ENCODE results near the gene IL1RAPL1.

Gene IL1RAPL1

GRCh38 chrX:29640106-29640505 lies 1052.9 kb downstream of the IL1RAPL1 start:
- Histone ChIP-seq H3K27me3 (ENCODE audit: insufficient read depth, insufficient read length) (no peaks in the 10 kb centered on the region), H3K4me3 (ENCODE audit: insufficient read length, low read depth) (no peak overlapping the region), H3K36me3 (ENCODE audit: insufficient read depth, insufficient read length, low read length) (no peaks in the 10 kb centered on the region), H3K9me3 (ENCODE audit: insufficient read depth, low read length) (no peaks in the 10 kb centered on the region), H3K4me1 (ENCODE audit: insufficient read depth, insufficient read length) (no peaks in the 10 kb centered on the region), H3K9ac (ENCODE audit: insufficient read length, low read depth) (no peak overlapping the region)
- TF ChIP-seq YY1 (IDR thresholded peaks at IDR 0.05; ENCODE audit: insufficient read depth, insufficient read length) (no peak), ZNF274 (IDR thresholded peaks at IDR 0.05; ENCODE audit: low read depth, low read length) (no peak), SUZ12 (IDR thresholded peaks at IDR 0.05; ENCODE audit: extremely low read depth, insufficient read depth, insufficient read length) (no peak)
- no peak for DNase-seq (ENCODE audit: low read depth, low spot score)

- Histone ChIP-seq H3K4me1 (ENCODE audit: insufficient read depth, insufficient read length) (no peaks in the 10 kb centered on the region), H3K27me3 (ENCODE audit: insufficient read depth, insufficient read length) (no peaks in the 10 kb centered on the region), H3K4me3 (ENCODE audit: insufficient read length, low read depth) (no peak overlapping the region), H3K9ac (ENCODE audit: insufficient read length, low read depth) (no peak overlapping the region), H3K36me3 (ENCODE audit: insufficient read depth, insufficient read length, low read length) (no peaks in the 10 kb centered on the region), H3K9me3 (ENCODE audit: insufficient read depth, low read length) (peaks cover 2% of the 10 kb centered on the region; the same call in 1 of the 2 replicates)
- no peak for DNase-seq (ENCODE audit: low read depth, low spot score)
- TF ChIP-seq SUZ12 (IDR thresholded peaks at IDR 0.05; ENCODE audit: extremely low read depth, insufficient read depth, insufficient read length) (no peak), YY1 (IDR thresholded peaks at IDR 0.05; ENCODE audit: insufficient read depth, insufficient read length) (no peak)
Measured at GRCh38 chrX:29641461-29641860, 1054.2 kb downstream of the IL1RAPL1 start.

GRCh38 chrX:29643181-29643580 lies 1055.9 kb downstream of the IL1RAPL1 start:
- no peak for TF ChIP-seq ZNF274 (IDR thresholded peaks at IDR 0.05; ENCODE audit: low read depth, low read length)
- TF ChIP-seq SUZ12 (IDR thresholded peaks at IDR 0.05; ENCODE audit: extremely low read depth, insufficient read depth, insufficient read length) = no peak
- TF ChIP-seq YY1 (IDR thresholded peaks at IDR 0.05; ENCODE audit: insufficient read depth, insufficient read length) = no peak
- Histone ChIP-seq H3K27me3 (ENCODE audit: insufficient read depth, insufficient read length) (no peaks in the 10 kb centered on the region), H3K36me3 (ENCODE audit: insufficient read depth, insufficient read length, low read length) (no peaks in the 10 kb centered on the region), H3K4me3 (ENCODE audit: insufficient read length, low read depth) (no peak overlapping the region), H3K9ac (ENCODE audit: insufficient read length, low read depth) (no peak overlapping the region), H3K4me1 (ENCODE audit: insufficient read depth, insufficient read length) (no peaks in the 10 kb centered on the region), H3K9me3 (ENCODE audit: insufficient read depth, low read length) (peaks cover 6% of the 10 kb centered on the region)
- no peak for DNase-seq (ENCODE audit: low read depth, low spot score)

GRCh38 chrX:29648161-29648560 lies 1060.9 kb downstream of the IL1RAPL1 start:
- H3K36me3 ChIP-seq (ENCODE audit: insufficient read depth, insufficient read length, low read length) = no peaks in the 10 kb centered on the region
- DNase-seq (ENCODE audit: low read depth, low spot score) = no peak
- no peak overlapping the region for H3K9ac ChIP-seq (ENCODE audit: insufficient read length, low read depth)
- TF ChIP-seq SUZ12 (IDR thresholded peaks at IDR 0.05; ENCODE audit: extremely low read depth, insufficient read depth, insufficient read length) = no peak
- no peak for TF ChIP-seq ZNF274 (IDR thresholded peaks at IDR 0.05; ENCODE audit: low read depth, low read length)
- TF ChIP-seq YY1 (IDR thresholded peaks at IDR 0.05; ENCODE audit: insufficient read depth, insufficient read length) = no peak
- no peaks in the 10 kb centered on the region for H3K4me1 ChIP-seq (ENCODE audit: insufficient read depth, insufficient read length)
- H3K27me3 ChIP-seq (ENCODE audit: insufficient read depth, insufficient read length) = no peaks in the 10 kb centered on the region
- H3K4me3 ChIP-seq (ENCODE audit: insufficient read length, low read depth) = no peak overlapping the region
- H3K9me3 ChIP-seq (ENCODE audit: insufficient read depth, low read length) = peaks cover 6% of the 10 kb centered on the region

- DNase-seq (ENCODE audit: low read depth, low spot score) = no peak
- TF ChIP-seq YY1 (IDR thresholded peaks at IDR 0.05; ENCODE audit: insufficient read depth, insufficient read length) = no peak
- TF ChIP-seq SUZ12 (IDR thresholded peaks at IDR 0.05; ENCODE audit: extremely low read depth, insufficient read depth, insufficient read length) = no peak
- no peak for TF ChIP-seq ZNF274 (IDR thresholded peaks at IDR 0.05; ENCODE audit: low read depth, low read length)
- Histone ChIP-seq H3K9me3 (ENCODE audit: insufficient read depth, low read length) (no peaks in the 10 kb centered on the region), H3K4me1 (ENCODE audit: insufficient read depth, insufficient read length) (no peaks in the 10 kb centered on the region), H3K36me3 (ENCODE audit: insufficient read depth, insufficient read length, low read length) (no peaks in the 10 kb centered on the region), H3K4me3 (ENCODE audit: insufficient read length, low read depth) (no peak overlapping the region), H3K9ac (ENCODE audit: insufficient read length, low read depth) (no peak overlapping the region), H3K27me3 (ENCODE audit: insufficient read depth, insufficient read length) (no peaks in the 10 kb centered on the region)
Measured at GRCh38 chrX:29652484-29652883, 1065.2 kb downstream of the IL1RAPL1 start.

GRCh38 chrX:29653721-29654120 lies 1066.5 kb downstream of the IL1RAPL1 start:
- Histone ChIP-seq H3K4me1 (ENCODE audit: insufficient read depth, insufficient read length) (no peaks in the 10 kb centered on the region), H3K4me3 (ENCODE audit: insufficient read length, low read depth) (no peak overlapping the region), H3K9me3 (ENCODE audit: insufficient read depth, low read length) (no peaks in the 10 kb centered on the region), H3K36me3 (ENCODE audit: insufficient read depth, insufficient read length, low read length) (no peaks in the 10 kb centered on the region), H3K27me3 (ENCODE audit: insufficient read depth, insufficient read length) (no peaks in the 10 kb centered on the region), H3K9ac (ENCODE audit: insufficient read length, low read depth) (no peak overlapping the region)
- TF ChIP-seq ZNF274 (IDR thresholded peaks at IDR 0.05; ENCODE audit: low read depth, low read length) = no peak
- no peak for TF ChIP-seq YY1 (IDR thresholded peaks at IDR 0.05; ENCODE audit: insufficient read depth, insufficient read length)
- no peak for TF ChIP-seq SUZ12 (IDR thresholded peaks at IDR 0.05; ENCODE audit: extremely low read depth, insufficient read depth, insufficient read length)
- no peak for DNase-seq (ENCODE audit: low read depth, low spot score)

- DNase-seq (ENCODE audit: low read depth, low spot score) = no peak
- Histone ChIP-seq H3K27me3 (ENCODE audit: insufficient read depth, insufficient read length) (no peaks in the 10 kb centered on the region), H3K4me3 (ENCODE audit: insufficient read length, low read depth) (no peak overlapping the region), H3K4me1 (ENCODE audit: insufficient read depth, insufficient read length) (no peaks in the 10 kb centered on the region), H3K9me3 (ENCODE audit: insufficient read depth, low read length) (no peaks in the 10 kb centered on the region), H3K36me3 (ENCODE audit: insufficient read depth, insufficient read length, low read length) (no peaks in the 10 kb centered on the region), H3K9ac (ENCODE audit: insufficient read length, low read depth) (no peak overlapping the region)
- no peak for TF ChIP-seq SUZ12 (IDR thresholded peaks at IDR 0.05; ENCODE audit: extremely low read depth, insufficient read depth, insufficient read length)
Measured at GRCh38 chrX:29659911-29660310, 1072.7 kb downstream of the IL1RAPL1 start.

GRCh38 chrX:29661290-29661689 lies 1074.0 kb downstream of the IL1RAPL1 start:
- DNase-seq (ENCODE audit: low read depth, low spot score) = no peak
- TF ChIP-seq YY1 (IDR thresholded peaks at IDR 0.05; ENCODE audit: insufficient read depth, insufficient read length) (no peak), ZNF274 (IDR thresholded peaks at IDR 0.05; ENCODE audit: low read depth, low read length) (no peak)
- Histone ChIP-seq H3K4me3 (ENCODE audit: insufficient read length, low read depth) (no peak overlapping the region), H3K27me3 (ENCODE audit: insufficient read depth, insufficient read length) (no peaks in the 10 kb centered on the region), H3K4me1 (ENCODE audit: insufficient read depth, insufficient read length) (no peaks in the 10 kb centered on the region), H3K9me3 (ENCODE audit: insufficient read depth, low read length) (no peaks in the 10 kb centered on the region), H3K9ac (ENCODE audit: insufficient read length, low read depth) (no peak overlapping the region), H3K36me3 (ENCODE audit: insufficient read depth, insufficient read length, low read length) (no peaks in the 10 kb centered on the region)

All from NT2/D1 (cell line).